ENCODE results near the gene HCRTR2. TPM values are rescaled to one million over a fixed set of nuclear protein-coding genes. Genes with fewer than 3 reads are reported as not detected.
A peak's percentile ranks its signal among the peaks of the same experiment; 100 is the strongest.
"Not testable (repeated sequence)": the region's sequence is repeated elsewhere in the genome, so short reads cannot be mapped to it uniquely, and the experiment has no call there.

The HCRTR2 gene
- total RNA-seq, 1 donor from 2014 or later, result not detected

DNA sequence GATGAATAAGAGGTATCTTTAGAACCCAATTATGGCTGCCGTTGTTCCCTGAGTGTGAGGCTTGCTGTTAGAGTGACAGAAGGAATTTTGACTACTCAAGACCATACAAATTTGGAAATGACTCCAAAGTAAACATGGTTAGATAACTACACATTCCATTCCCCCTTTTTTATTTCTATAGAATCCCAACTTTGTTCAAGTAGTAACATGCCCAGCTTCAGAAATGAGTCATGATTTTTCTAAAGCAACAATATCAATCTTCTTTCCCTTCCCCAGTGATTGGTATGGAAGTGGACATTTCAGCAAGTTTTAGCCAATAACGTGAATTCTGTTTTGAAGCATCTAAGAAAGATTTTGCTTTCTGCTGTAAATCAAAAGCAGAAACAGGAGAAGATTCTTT is 37.8 kb downstream of the HCRTR2 start:
- DNase-seq (ENCODE audit: low read depth, low spot score), result no peak

DNA sequence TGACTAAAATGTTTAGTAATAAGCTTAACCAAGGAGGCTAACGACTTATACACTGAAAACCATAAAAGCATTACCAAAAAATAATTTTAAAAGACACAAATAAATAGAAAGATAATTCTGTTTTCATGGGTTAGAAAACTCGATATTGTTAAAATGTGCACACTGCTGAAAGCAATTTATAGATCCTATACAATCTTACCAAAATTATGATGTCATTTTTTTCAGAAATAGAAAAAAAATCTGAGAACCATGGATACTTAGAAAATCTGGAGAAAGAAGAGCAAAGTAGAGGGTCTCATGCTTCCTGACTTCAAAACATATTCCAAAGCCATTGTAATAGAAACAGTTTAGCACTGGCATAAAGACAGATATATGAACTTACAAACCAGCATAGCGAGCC is 46.6 kb downstream of the HCRTR2 start:
- no peak for DNase-seq (ENCODE audit: low read depth, low spot score)

DNA sequence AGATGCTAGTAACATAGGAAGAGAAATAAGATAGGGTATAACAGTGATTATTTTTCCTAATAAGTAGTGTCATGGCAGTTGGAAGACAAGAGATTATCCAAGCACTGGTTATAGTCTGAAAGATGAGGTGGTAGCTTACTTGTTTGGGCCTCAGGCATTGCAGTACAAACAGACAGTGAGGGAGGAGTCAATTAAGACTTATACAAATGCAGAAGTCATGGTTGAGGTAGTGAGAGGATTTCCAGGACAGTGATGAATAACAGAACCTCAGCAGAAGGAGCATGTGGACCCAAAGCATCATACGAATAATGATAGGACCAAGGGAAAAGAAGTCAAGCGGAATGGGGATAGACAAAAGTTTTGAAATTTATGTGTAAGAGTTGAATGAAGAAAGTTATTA is 53.5 kb downstream of the HCRTR2 start:
- no peak for DNase-seq (ENCODE audit: low read depth, low spot score)

DNA sequence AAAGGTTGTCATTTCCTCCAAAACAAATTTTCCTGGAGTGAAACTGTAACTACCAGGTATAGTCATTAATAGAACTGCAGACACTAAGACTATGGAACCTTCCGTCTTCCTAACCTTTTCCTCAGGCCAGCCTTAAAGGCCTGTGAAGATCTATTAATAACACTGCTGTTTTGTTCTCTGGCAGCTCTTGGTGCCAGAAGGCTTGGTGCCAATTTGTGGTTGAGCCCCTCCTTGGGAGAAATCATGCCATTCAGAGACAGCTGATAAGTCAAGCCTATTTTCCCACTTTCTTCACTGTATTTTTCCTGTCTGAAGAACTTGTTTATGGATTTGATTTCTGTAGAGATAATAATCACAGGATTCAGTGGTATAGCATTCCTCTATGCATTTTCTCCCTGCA is 64.8 kb downstream of the HCRTR2 start:
- DNase-seq (ENCODE audit: low read depth, low spot score), result no peak

DNA sequence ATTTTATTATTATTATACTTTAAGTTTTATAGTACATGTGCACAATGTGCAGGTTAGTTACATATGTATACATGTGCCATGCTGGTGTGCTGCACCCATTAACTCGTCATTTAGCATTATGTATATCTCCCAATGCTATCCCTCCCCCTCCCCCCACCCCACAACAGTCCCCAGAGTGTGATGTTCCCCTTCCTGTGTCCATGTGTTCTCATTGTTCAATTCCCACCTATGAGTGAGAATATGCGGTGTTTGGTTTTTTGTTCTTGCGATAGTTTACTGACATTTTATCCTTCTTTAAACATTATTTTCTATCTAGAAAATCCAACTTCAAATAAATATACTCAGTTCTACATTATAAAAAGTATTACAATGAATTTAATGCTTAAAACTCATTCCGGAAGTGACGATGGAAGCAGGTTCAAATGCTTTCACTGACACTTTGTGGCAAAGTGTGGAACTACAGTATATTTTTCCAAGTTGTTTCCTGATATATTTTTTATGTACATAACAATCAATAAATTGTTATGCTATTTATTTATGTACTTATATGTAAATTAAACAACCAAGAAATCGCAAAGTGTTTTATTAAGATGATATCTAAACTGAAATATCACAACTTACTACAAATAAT is 66.8 kb downstream of the HCRTR2 start:
- DNase-seq (ENCODE audit: low read depth, low spot score), result not testable (repeated sequence)

DNA sequence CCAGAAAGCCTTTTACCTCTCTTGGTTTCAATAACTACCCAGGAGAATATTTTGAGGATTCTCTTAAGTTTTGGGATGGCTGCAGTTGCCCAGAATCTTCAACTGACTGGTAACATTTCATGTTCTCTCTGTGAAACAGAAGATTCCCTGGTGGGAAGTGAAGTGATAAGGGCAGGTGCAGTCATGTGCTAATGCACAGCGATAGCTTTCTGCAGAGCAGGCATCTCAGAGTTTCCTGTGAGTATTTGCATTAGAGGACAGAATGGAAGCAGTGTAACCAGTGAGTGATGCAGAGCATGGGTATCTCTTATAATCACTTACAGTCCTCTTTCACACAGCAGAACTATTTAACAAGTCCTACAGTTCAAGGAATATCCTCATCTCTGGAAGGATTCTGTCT is 76.1 kb downstream of the HCRTR2 start:
- no peak for DNase-seq (ENCODE audit: low read depth, low spot score)

DNA sequence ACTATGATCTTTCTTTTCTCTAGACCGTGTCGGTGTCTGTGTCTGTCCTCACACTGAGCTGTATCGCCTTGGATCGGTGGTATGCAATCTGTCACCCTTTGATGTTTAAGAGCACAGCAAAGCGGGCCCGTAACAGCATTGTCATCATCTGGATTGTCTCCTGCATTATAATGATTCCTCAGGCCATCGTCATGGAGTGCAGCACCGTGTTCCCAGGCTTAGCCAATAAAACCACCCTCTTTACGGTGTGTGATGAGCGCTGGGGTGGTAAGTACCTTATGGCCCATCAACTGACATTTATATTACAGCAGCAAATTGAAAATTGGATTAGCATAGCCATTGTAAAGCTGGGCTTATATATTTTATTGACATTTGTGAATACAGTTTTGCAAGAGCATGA is 80.8 kb downstream of the HCRTR2 start:
- no peak for DNase-seq (ENCODE audit: low read depth, low spot score)

DNA sequence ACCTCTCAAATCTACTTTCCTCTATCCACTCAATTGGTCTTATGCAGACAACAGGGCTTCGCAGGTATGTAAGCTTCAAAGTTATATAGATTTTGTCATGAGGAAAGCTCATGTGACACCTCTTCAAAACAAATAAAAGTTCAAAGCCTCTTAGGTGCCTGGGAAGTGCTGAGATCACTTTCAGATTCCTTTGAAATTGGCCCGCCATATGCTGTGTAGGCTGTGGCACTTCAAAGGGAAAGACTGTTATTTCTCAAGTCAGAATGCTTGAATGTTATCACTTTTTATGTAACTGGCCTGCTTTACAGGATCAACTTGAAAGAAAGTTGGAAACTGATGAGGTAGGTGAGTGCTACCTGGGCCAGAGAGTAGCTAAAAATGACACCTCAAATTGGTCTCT is 85.9 kb downstream of the HCRTR2 start:
- DNase-seq (ENCODE audit: low read depth, low spot score), result no peak

DNA sequence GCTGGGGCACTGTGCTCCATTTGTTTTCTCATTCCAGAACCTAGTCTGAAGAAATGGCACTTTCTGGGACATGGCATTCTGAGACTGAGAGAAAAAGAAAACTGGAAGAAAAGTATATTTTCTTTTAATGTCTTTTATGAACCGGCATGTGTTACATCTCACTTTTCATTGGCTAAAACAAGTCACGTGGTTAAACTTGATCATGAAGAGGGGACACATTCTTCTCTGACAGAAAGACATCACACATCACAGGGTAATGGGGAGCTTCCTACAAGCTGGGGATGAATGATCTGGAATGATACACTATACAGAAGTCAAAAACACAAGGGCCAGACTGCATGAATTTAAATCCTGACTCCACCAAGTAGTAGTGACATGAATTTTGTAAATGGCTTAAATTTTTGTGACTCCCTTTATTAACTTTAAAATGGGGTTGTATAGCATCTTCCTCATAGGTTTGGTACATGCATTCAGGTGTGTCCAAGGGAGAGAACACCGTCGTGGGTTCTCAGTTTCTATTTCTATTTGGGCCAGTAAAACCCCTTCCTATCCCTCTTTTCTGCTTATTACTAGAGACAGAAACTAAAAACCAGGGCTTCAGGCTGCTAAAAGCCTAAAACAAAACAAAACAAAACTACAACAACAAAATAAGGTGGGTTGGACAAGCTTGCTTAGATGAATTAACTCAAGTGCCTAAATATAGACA is 91.2 kb downstream of the HCRTR2 start:
- no peak for DNase-seq (ENCODE audit: low read depth, low spot score)

DNA sequence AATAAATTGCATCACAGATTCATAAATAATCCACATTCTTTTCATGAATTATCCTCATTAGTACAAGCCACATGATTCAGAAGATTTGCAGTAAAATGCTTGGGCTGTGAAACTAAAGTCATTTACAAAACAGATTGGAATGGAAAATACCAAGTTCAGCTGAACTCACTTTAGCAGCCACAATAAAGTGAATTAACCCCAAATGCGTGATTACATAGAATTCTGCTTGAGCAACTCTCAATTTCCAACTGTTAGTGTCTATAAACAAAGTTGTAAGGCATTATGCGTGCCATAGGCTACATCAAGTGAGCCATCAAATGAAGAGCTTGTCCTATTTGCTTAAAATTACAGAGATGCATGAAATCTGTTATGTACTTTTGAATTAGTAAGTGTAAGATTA is 92.6 kb downstream of the HCRTR2 start:
- DNase-seq (ENCODE audit: low read depth, low spot score), result no peak

DNA sequence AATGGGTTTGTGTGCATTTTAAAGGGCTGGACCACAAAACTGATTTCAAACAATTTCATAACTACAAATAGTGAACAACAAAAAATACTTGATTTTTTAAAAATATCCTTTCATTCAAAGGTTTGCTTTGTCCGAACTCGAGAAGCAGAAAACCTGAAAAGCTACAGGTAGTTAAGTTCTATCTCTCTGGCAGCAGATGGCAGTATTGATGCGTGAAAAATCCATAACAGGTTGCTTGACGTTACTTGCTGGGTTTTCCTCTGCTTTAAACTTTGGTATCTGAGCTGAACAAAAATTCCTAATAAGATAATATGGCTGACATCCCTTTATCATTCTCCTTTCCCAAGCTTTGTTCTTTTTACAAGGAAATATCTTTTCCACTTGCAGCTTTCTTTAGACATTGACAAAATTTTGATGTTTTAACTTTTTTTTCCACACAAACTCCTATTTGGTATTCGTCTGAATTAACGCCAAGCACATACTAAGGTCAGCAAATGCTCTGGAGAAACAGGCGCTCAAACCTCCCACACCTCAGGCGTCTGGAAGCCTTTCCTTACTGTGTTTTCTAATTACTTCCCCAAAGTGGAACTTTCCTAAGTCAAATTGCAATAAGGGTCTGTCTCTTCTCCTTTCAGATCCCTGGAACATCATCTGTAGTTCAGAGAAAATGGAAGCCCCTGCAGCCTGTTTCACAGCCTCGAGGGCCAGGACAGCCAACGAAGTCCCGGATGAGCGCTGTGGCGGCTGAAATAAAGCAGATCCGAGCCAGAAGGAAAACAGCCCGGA is 102.6 kb downstream of the HCRTR2 start:
- peak; percentile 29 for DNase-seq (ENCODE audit: low read depth, low spot score)

DNA sequence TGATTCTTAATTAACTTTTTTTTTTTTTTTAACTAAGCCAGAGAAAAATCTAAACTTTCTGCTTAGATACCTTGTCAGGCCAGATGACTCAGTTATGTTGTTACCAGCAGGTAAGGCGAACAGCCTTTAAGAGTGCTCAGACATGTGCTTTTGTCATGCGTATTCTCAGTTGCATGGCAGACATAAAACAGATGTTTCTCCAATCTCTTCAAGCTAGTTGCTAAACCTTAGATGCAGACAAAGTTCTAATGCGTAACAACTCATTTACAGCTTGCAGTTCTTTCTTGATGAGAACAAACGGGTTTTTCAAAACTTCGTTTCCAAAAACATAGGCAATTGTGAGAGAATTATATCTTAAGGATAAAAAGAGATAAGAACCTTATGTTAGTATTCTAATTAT is 103.3 kb downstream of the HCRTR2 start:
- no peak for DNase-seq (ENCODE audit: low read depth, low spot score)

DNA sequence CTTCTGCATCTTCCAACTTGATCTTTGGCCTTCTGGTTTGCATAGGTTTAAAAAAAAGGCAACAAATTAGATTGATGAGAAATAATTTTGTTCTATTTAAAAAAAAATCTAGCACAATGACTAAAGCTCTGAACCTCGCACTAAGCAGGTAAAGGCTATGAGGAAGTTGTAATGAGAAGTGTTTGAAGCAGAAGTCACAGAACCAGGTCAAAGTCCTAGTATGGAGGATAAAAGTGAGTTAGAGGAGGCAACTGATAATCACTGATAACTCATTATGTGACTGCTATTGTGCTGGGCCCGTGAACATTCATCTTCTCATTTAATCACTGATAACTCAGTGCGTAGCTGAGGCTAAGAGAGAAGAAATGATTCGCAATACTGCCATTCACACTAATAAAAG is 106.9 kb downstream of the HCRTR2 start:
- DNase-seq (ENCODE audit: low read depth, low spot score), result no peak

DNA sequence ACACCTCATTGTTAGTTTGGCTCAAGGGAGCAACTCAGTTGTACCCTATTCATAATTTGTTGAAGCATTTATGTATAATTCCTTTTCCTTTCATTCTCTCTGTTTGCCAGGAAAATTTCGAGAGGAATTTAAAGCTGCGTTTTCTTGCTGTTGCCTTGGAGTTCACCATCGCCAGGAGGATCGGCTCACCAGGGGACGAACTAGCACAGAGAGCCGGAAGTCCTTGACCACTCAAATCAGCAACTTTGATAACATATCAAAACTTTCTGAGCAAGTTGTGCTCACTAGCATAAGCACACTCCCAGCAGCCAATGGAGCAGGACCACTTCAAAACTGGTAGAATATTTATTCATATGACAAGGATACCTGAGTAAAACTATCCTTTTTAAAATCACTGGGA is 107.8 kb downstream of the HCRTR2 start:
- DNase-seq (ENCODE audit: low read depth, low spot score), result no peak

DNA sequence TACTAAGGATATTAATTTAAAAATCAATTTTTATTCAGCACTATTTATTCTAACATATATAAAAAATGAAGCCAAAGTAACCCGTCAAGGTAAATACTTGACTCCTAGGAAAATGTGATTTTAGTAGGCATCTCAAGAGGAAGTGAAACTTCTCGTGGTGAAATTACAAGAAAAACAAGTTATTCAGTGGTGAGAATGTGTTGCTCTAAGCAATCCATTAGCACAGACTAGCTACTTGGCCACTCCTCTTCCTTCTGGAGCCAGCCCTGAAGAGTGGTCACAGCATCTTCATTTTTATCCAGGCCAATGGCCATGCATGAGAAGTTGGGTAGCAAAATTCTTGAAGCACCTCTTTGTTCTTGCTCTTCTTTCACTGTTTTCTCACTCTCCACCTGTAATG is 112.5 kb downstream of the HCRTR2 start:
- no peak for DNase-seq (ENCODE audit: low read depth, low spot score)

DNA sequence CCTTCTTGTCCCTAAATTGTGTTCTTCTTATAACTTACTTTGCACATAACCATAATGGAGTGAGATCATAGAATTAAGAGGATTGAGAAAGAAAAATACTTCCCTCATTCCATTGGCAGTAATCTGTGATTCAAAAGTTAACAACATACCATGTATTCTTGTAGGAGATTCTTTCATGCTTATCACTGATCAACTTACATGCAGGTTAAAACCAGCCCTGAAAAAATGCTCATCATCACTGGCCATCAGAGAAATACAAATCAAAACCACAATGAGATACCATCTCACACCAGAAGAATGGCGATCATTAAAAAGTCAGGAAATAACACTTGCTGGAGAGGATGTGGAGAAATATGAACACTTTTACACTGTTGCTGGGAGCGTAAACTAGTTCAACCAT is 116.4 kb downstream of the HCRTR2 start:
- no peak for DNase-seq (ENCODE audit: low read depth, low spot score)

DNA sequence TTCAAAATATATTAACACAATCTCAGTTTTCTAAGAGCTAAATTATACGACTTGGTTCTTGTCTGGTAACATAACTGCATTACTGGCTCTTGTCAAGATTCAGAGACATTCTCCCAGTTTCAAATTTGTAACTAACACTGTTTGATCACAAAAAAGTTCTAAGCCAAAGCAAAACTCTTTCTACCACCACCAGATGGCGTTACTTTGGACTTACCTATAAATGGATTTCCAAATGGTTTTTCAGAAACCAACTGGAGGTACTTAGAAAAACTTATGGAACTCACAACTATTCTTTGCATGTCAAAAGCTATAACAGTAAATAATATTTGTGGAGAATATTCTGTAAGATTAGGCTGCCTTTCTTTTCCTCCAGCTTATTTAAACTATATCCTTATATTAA is 118.8 kb downstream of the HCRTR2 start:
- DNase-seq (ENCODE audit: low read depth, low spot score), result no peak

DNA sequence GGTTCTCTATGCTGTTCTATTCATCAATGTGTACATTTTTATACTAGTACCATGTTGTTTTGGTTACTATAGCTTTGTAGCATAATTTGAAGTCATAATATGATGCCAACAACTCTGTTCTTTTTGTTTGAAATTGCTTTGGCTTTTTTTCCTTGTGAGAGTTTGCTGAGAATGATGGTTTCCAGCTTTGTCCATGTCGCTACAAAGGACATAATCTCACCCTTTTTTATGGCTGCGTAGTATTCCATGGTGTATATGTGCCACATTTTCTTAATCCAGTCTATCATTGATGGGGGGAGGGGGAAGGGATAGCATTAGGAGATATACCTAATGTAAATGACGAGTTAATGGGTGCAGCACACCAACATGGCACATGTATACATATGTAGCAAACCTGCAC is 122.9 kb downstream of the HCRTR2 start:
- not testable (repeated sequence) for DNase-seq (ENCODE audit: low read depth, low spot score)

DNA sequence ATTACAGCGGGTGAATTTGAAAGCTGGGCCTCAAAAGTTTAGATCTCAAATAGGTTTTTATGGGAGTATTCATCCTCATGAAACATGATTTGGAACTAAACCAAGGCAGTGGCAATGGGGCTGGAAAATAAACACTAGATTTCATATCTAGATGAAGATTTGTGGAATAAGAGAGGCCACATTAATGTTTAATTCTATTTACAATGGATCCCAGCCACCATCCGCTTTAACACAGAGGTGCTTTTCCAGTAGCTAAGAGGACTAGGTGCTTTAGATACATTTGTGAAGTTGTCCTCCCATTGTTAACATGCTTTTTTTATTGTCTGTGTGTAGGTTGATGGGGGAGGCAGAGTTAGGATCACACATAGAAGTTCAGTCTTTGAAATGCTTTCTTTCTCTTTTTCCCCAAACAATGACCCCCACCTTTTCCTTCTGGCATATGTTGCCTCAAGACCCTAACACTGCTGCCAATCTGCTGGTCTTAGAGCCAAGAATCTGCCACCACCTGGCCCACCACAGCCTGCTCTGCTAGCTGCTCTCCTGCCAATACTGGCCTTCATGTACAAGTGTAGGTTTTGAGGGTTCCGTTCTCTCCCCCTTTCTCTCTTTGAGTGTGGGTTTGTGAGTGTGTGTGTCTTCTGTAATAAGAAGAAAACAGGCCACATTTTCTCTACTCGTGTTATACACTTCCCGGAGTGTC is 125.1 kb downstream of the HCRTR2 start:
- no peak for DNase-seq (ENCODE audit: low read depth, low spot score)

DNA sequence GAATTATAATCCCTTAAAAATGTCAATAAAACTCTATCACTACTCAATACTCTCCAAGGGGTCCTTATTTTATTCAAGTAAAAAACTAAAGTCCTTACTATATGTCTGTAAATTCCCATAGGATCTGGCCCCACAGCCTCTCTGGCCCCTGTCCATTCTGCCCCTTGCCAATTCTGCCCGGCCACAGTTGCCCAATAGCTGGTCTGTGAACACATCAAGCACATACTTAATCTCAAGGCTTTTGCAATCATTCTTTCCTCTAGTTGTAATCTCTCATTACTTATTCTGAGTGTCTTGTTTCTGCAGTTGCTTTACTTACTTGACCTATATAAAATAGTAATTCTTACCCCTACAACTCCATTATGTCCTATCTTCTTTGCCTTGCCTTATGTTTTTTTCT is 130.4 kb downstream of the HCRTR2 start:
- DNase-seq (ENCODE audit: low read depth, low spot score), result no peak

DNA sequence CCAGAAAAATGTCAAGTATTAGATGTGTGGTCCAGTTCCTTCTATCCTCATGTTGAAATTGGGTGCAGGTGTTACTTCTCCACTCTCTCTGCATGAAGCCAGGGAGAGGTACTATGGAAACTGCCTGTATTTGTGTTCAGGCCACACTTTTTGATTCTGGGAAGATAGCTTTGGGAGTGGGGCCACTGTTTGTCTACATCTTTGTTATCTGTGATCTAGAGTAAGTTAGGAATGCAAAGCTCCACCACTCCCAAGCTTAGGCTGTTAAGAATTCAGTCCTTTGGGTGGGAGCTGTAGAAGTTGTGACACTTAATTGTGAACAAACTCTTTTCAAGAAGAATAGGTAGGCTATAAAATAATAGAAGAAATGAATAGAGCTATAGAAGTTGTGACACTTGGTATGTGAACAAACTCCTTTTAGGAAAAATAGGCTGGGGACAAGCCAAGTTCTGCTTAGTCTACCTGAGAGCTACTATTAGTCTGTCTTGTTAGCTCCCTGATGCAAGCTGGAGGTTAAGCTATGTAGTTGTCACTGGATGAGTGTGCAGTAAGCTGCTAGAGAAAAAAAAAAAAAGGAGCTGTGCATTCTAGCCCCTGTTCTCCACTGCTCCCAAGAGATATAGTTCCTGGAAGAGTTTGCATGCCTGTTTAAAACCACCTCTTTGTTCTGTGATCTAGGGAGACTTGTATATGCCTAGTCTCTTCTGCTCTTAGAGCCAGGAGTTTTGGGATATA is 145.8 kb downstream of the HCRTR2 start:
- DNase-seq (ENCODE audit: low read depth, low spot score), result no peak

All from pulmonary artery endothelial cell (primary cell).